Epithelial cell of proximal tubule (primary cell): ENCODE results near the gene POLR2C. TPM values are rescaled to one million over a fixed set of nuclear protein-coding genes. Genes with fewer than 3 reads are reported as not detected.

Experiments used
- DNase-seq: peaks from one replicate; pipeline ENCODE4 v3.0.0-alpha.2; 2011; ENCODE audit warnings: low read depth
- H3K4me3 ChIP-seq: 2 replicates; pipeline ENCODE4 v1.5.1; 2011; ENCODE audit warnings: low read depth, mild to moderate bottlenecking, low read length
- total RNA-seq: library from RNA; depleted of rRNA; stranded (reverse); fragments of >200 nt; gene quantifications from 2 replicates; pipeline ENCODE4 v1.2.3, GENCODE V29; 2015
- TF ChIP-seq, protein P1 (sequence below): conservative IDR thresholded peaks from 2 replicates; pipeline ENCODE4 v1.5.1; 2012; ENCODE audit warnings: low read depth, mild to moderate bottlenecking, low read length

POLR2C gene
- total RNA-seq, 1 donor from 2014 or later = 64.5 TPM

GRCh38 chr16:57484515-57485005 lies 22.1 kb downstream of the POLR2C start:
- TF ChIP-seq, protein P1, sequence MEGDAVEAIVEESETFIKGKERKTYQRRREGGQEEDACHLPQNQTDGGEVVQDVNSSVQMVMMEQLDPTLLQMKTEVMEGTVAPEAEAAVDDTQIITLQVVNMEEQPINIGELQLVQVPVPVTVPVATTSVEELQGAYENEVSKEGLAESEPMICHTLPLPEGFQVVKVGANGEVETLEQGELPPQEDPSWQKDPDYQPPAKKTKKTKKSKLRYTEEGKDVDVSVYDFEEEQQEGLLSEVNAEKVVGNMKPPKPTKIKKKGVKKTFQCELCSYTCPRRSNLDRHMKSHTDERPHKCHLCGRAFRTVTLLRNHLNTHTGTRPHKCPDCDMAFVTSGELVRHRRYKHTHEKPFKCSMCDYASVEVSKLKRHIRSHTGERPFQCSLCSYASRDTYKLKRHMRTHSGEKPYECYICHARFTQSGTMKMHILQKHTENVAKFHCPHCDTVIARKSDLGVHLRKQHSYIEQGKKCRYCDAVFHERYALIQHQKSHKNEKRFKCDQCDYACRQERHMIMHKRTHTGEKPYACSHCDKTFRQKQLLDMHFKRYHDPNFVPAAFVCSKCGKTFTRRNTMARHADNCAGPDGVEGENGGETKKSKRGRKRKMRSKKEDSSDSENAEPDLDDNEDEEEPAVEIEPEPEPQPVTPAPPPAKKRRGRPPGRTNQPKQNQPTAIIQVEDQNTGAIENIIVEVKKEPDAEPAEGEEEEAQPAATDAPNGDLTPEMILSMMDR = no peak
- H3K4me3 ChIP-seq = no peak overlapping the region
- DNase-seq = no peak

DNA sequence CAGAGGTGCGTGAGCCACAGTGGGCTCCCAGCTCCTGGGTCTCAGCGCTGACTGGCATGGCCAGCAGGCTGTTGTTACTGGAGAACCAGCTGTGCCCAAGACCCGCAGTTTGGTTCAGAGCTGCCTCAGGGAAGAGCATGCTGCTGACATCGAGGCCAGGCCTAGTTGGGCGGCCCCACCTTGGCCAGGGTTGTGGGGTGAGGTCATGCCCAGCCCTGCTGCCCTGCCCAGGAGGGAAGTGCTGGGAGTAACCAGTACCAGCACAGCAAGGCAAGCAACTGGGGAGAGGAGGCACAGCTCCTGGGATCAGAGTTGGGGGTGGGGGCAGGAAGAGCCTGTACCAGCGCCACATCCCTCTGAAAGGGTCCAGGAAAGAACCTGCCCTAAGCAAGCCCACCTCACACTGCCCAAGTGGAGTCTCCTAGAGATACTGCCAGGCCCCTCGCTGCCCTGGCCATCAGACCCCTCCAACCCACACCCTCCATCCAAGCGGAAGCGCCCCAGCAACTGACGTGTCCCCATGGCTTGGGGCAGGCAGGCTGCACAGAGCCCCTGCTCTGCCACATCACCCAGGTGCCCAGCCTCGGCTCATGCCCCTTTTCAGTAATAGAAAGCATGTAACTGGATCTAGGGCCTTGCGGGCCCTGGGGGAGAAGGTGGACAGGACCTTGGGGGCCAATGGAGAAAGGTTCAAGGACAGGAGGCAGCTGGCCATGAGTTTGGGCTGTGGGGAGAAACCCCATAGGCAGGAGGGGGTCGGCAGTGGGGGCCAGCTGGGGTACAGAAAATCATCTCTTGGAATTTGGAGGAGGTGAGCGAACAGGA lies 22.8 kb downstream of the POLR2C start:
- TF ChIP-seq, protein P1 = no peak

GRCh38 chr16:57485916-57486857 lies 23.7 kb downstream of the POLR2C start, which contains the start of gene DOK4:
TSS of gene DOK4 (minus strand) at chr16:57486493. CDS start at chr16:57479507, 6,986 bp downstream.
- TF ChIP-seq, protein P1 = no peak
- peak within 1 kb of the TSS; percentile 96 for H3K4me3 ChIP-seq
- no peak for DNase-seq

More for the DNA sequence above, 22.8 kb downstream of the POLR2C start:
- H3K4me3 ChIP-seq = peak overlapping the region; percentile 96
- DNase-seq = no peak

- DNase-seq = no peak
- TF ChIP-seq, protein P1 = no peak
- H3K4me3 ChIP-seq = peak overlapping the region; percentile 48
Measured at GRCh38 chr16:57486858-57487834, 24.7 kb downstream of the POLR2C start.

- TF ChIP-seq, protein P1 = no peak
- no peak overlapping the region for H3K4me3 ChIP-seq
- DNase-seq = no peak
Measured at GRCh38 chr16:57489229-57489628, 26.8 kb downstream of the POLR2C start.

- TF ChIP-seq, protein P1 = no peak
- no peak overlapping the region for H3K4me3 ChIP-seq
- no peak for DNase-seq
Measured at GRCh38 chr16:57493767-57494166, 31.3 kb downstream of the POLR2C start.
